Immature natural killer cell (primary cell): ENCODE results near the gene ACAP2. TPM values are rescaled to one million over a fixed set of nuclear protein-coding genes. Genes with fewer than 3 reads are reported as not detected.
"Not testable (repeated sequence)": the region's sequence is repeated elsewhere in the genome, so short reads cannot be mapped to it uniquely, and the experiment has no call there.

Experiments
- DNase-seq, 3 donors: peaks; one replicate each; pipeline ENCODE4 v3.0.0; 2022; ENCODE audit warnings: mixed read lengths in 1 of 3
- H3K27ac Mint-ChIP-seq, 6 donors: one replicate each; pipeline ENCODE4 v1.8.0; 2020; ENCODE audit warnings: mixed read lengths in 6 of 6, mild to moderate bottlenecking in 5 of 6, inconsistent platforms in 4 of 6, moderate library complexity in 3 of 6
- H3K27me3 Mint-ChIP-seq, 3 donors: one replicate each; pipeline ENCODE4 v1.8.0; 2020 to 2021; ENCODE audit warnings: low read depth in 3 of 3, mild to moderate bottlenecking in 3 of 3, mixed read lengths in 3 of 3, moderate library complexity in 3 of 3, inconsistent platforms in 1 of 3
- H3K36me3 Mint-ChIP-seq, 3 donors: one replicate each; pipeline ENCODE4 v1.8.0; 2020; ENCODE audit warnings: mixed read lengths in 3 of 3, inconsistent platforms in 2 of 3, mild to moderate bottlenecking in 2 of 3
- H3K4me1 Mint-ChIP-seq, 2 donors: one replicate each; pipeline ENCODE4 v1.8.0; 2020; ENCODE audit warnings: inconsistent platforms in 2 of 2, mild to moderate bottlenecking in 2 of 2, mixed read lengths in 2 of 2, moderate library complexity in 1 of 2
- H3K4me3 Mint-ChIP-seq, 5 donors: one replicate each; pipeline ENCODE4 v1.8.0; 2020; ENCODE audit warnings: mild to moderate bottlenecking in 5 of 5, mixed read lengths in 5 of 5, inconsistent platforms in 3 of 5, moderate library complexity in 3 of 5
- H3K9me3 Mint-ChIP-seq, 6 donors: one replicate each; pipeline ENCODE4 v1.8.0; 2020; ENCODE audit warnings: mild to moderate bottlenecking in 6 of 6, mixed read lengths in 6 of 6, inconsistent platforms in 4 of 6, moderate library complexity in 3 of 6
- polyA plus RNA-seq, 3 donors: library from polyadenylated mRNA; unstranded; fragments of 300-500 nt; fragmentation: Illumina TruSeq; gene quantifications; one replicate each; pipeline ENCODE4 v1.2.3, GENCODE V29; 2021

Gene ACAP2
- polyA plus RNA-seq, 3 donors from 2014 or later: 41.0 to 74.1 (median 53.0) TPM

GRCh38 chr3:195397524-195397923, 45.3 kb downstream of the ACAP2 start:
- DNase-seq: no peak
- Mint-ChIP-seq H3K4me3 (no peak overlapping the region), H3K4me1 (peaks cover 65 to 71% of the 10 kb centered on the region in 2 donors), H3K36me3 (no peaks in the 10 kb centered on the region), H3K9me3 (no peaks in the 10 kb centered on the region), H3K27me3 (no peaks in the 10 kb centered on the region), H3K27ac (peak overlapping the region in 5 of 6 donors; percentile 9 to 57 (median 21))

- Mint-ChIP-seq H3K4me3 (no peak overlapping the region), H3K27ac (no peak overlapping the region), H3K36me3 (no peaks in the 10 kb centered on the region), H3K9me3 (no peaks in the 10 kb centered on the region), H3K27me3 (no peaks in the 10 kb centered on the region), H3K4me1 (peaks cover 54 to 71% of the 10 kb centered on the region in 2 donors)
- no peak for DNase-seq
These were observed 47.5 kb downstream of the ACAP2 start for GRCh38 chr3:195395208-195395816.

- peaks cover 52 to 70% of the 10 kb centered on the region in 2 donors for H3K4me1 Mint-ChIP-seq
- H3K27me3 Mint-ChIP-seq: no peaks in the 10 kb centered on the region
- no peaks in the 10 kb centered on the region for H3K36me3 Mint-ChIP-seq
- H3K9me3 Mint-ChIP-seq: no peaks in the 10 kb centered on the region
- H3K27ac Mint-ChIP-seq: no peak overlapping the region
- H3K4me3 Mint-ChIP-seq: no peak overlapping the region
- no peak for DNase-seq
These were observed 48.1 kb downstream of the ACAP2 start for GRCh38 chr3:195394700-195395099.

- Mint-ChIP-seq H3K4me1 (peaks cover 46 to 63% of the 10 kb centered on the region in 2 donors), H3K4me3 (no peak overlapping the region), H3K27me3 (no peaks in the 10 kb centered on the region), H3K36me3 (no peaks in the 10 kb centered on the region), H3K27ac (peak overlapping the region in 2 of 6 donors; percentile 5 to 29), H3K9me3 (no peaks in the 10 kb centered on the region)
- no peak for DNase-seq
These were observed 48.8 kb downstream of the ACAP2 start for GRCh38 chr3:195394024-195394423.

GRCh38 chr3:195388380-195388779, 54.4 kb downstream of the ACAP2 start:
- Mint-ChIP-seq H3K27me3 (peaks cover 0 to 1% (median 0%) of the 10 kb centered on the region in 3 donors), H3K4me1 (peaks cover 29 to 62% of the 10 kb centered on the region in 2 donors), H3K4me3 (no peak overlapping the region), H3K36me3 (peaks cover 0 to 5% (median 0%) of the 10 kb centered on the region in 3 donors), H3K9me3 (no peaks in the 10 kb centered on the region), H3K27ac (no peak overlapping the region)
- no peak for DNase-seq

GRCh38 chr3:195386739-195387138, 56.1 kb downstream of the ACAP2 start:
- peaks cover 0 to 1% (median 0%) of the 10 kb centered on the region in 3 donors for H3K27me3 Mint-ChIP-seq
- no peak for DNase-seq
- peaks cover 28 to 61% of the 10 kb centered on the region in 2 donors for H3K4me1 Mint-ChIP-seq
- H3K4me3 Mint-ChIP-seq: no peak overlapping the region
- no peaks in the 10 kb centered on the region for H3K9me3 Mint-ChIP-seq
- peaks cover 0 to 5% (median 0%) of the 10 kb centered on the region in 3 donors for H3K36me3 Mint-ChIP-seq
- peak overlapping the region in 1 of 6 donors; percentile 4 for H3K27ac Mint-ChIP-seq

- DNase-seq: no peak
- H3K27ac Mint-ChIP-seq: peak overlapping the region in 4 of 6 donors; percentile 17 to 71 (median 54)
- H3K9me3 Mint-ChIP-seq: no peaks in the 10 kb centered on the region
These were observed 57.3 kb downstream of the ACAP2 start for GRCh38 chr3:195385526-195385925.

GRCh38 chr3:195384952-195385351, 57.9 kb downstream of the ACAP2 start:
- Mint-ChIP-seq H3K36me3 (peaks cover 0 to 5% (median 0%) of the 10 kb centered on the region in 3 donors), H3K27ac (peak overlapping the region in 4 of 6 donors; percentile 17 to 70 (median 52)), H3K4me1 (peaks cover 32 to 75% of the 10 kb centered on the region in 2 donors), H3K27me3 (peaks cover 0 to 1% (median 0%) of the 10 kb centered on the region in 3 donors), H3K9me3 (no peaks in the 10 kb centered on the region), H3K4me3 (no peak overlapping the region)
- DNase-seq: no peak

More at GRCh38 chr3:195385526-195385925, 57.3 kb downstream of the ACAP2 start:
- H3K4me1 Mint-ChIP-seq: peaks cover 32 to 73% of the 10 kb centered on the region in 2 donors
- H3K4me3 Mint-ChIP-seq: no peak overlapping the region
- H3K27me3 Mint-ChIP-seq: peaks cover 0 to 1% (median 0%) of the 10 kb centered on the region in 3 donors
- H3K36me3 Mint-ChIP-seq: peaks cover 0 to 5% (median 0%) of the 10 kb centered on the region in 3 donors

GRCh38 chr3:195372220-195372619, 70.6 kb downstream of the ACAP2 start:
- Mint-ChIP-seq H3K27me3 (peaks cover 0 to 2% (median 0%) of the 10 kb centered on the region in 3 donors), H3K36me3 (peaks cover 13 to 24% (median 18%) of the 10 kb centered on the region in 3 donors), H3K4me1 (peaks cover 0 to 8% of the 10 kb centered on the region in 2 donors), H3K27ac (peak overlapping the region in 1 of 6 donors; percentile 24), H3K9me3 (no peaks in the 10 kb centered on the region), H3K4me3 (no peak overlapping the region)
- DNase-seq: no peak

- Mint-ChIP-seq H3K4me3 (no peak overlapping the region), H3K27me3 (peaks cover 0 to 2% (median 0%) of the 10 kb centered on the region in 3 donors), H3K4me1 (peaks cover 18 to 48% of the 10 kb centered on the region in 2 donors), H3K27ac (peak overlapping the region in 1 of 6 donors; percentile 55), H3K36me3 (peaks cover 13 to 20% (median 19%) of the 10 kb centered on the region in 3 donors), H3K9me3 (no peaks in the 10 kb centered on the region)
- no peak for DNase-seq
These were observed 76.5 kb downstream of the ACAP2 start for GRCh38 chr3:195366200-195366925.

- Mint-ChIP-seq H3K4me1 (peaks cover 24 to 57% of the 10 kb centered on the region in 2 donors), H3K27ac (no peak overlapping the region), H3K27me3 (peaks cover 0 to 2% (median 0%) of the 10 kb centered on the region in 3 donors), H3K9me3 (no peaks in the 10 kb centered on the region), H3K4me3 (no peak overlapping the region), H3K36me3 (peaks cover 11 to 16% (median 12%) of the 10 kb centered on the region in 3 donors)
- DNase-seq: no peak
These were observed 77.4 kb downstream of the ACAP2 start for GRCh38 chr3:195365371-195365770.

GRCh38 chr3:195357797-195358196, 85.0 kb downstream of the ACAP2 start:
- Mint-ChIP-seq H3K27ac (peak overlapping the region in 2 of 6 donors; percentile 20 to 32), H3K36me3 (peaks cover 0 to 13% (median 5%) of the 10 kb centered on the region in 3 donors), H3K4me1 (peaks cover 73 to 94% of the 10 kb centered on the region in 2 donors)
- not testable (repeated sequence) for DNase-seq, H3K4me3 Mint-ChIP-seq, H3K9me3 Mint-ChIP-seq, H3K27me3 Mint-ChIP-seq

GRCh38 chr3:195356151-195357086, 86.4 kb downstream of the ACAP2 start:
- no peaks in the 10 kb centered on the region for H3K9me3 Mint-ChIP-seq
- H3K27me3 Mint-ChIP-seq: peaks cover 0 to 4% (median 0%) of the 10 kb centered on the region in 3 donors
- DNase-seq: no peak
- peak overlapping the region in 2 of 6 donors; percentile 36 to 48 for H3K27ac Mint-ChIP-seq
- peaks cover 62 to 81% of the 10 kb centered on the region in 2 donors for H3K4me1 Mint-ChIP-seq
- H3K4me3 Mint-ChIP-seq: no peak overlapping the region
- H3K36me3 Mint-ChIP-seq: peaks cover 0 to 13% (median 4%) of the 10 kb centered on the region in 3 donors
